Astrocyte (in vitro differentiated cells and primary cell): Measurements from ENCODE around the gene TEX53. TPM values are rescaled to one million over a fixed set of nuclear protein-coding genes. Genes with fewer than 3 reads are reported as not detected.
A peak's percentile ranks its signal among the peaks of the same experiment; 100 is the strongest.

Experiments used
- DNase-seq: peaks from one replicate; pipeline ENCODE4 v3.0.0-alpha.2; 2010; ENCODE audit warnings: low read depth
- FAIRE-seq: peaks from 2 replicates; lab custom pipeline; 2011; peaks lifted over from hg19 to GRCh38; lab: Jason Lieb, UNC
- H2AFZ ChIP-seq: 2 replicates; pipeline ENCODE4 v1.6.0; 2012; ENCODE audit warnings: low read depth, low read length, inconsistent platforms
- H3K27ac ChIP-seq: 2 replicates; pipeline ENCODE4 v1.5.1; 2011; ENCODE audit warnings: low read depth, low read length, inconsistent platforms
- H3K27me3 ChIP-seq: 2 replicates; pipeline ENCODE4 v1.6.0; 2011; ENCODE audit warnings: low read length, inconsistent platforms; ENCODE audit not compliant: insufficient read depth
- H3K36me3 ChIP-seq: 2 replicates; pipeline ENCODE4 v1.5.1; 2011; ENCODE audit warnings: low read length, inconsistent platforms; ENCODE audit not compliant: insufficient read depth
- H3K4me1 ChIP-seq: 2 replicates; pipeline ENCODE4 v1.5.1; 2011; ENCODE audit warnings: low read length, inconsistent platforms; ENCODE audit not compliant: insufficient read depth
- H3K4me2 ChIP-seq: 2 replicates; pipeline ENCODE4 v1.6.0; 2012; ENCODE audit warnings: low read length, inconsistent platforms
- H3K4me3 ChIP-seq: 2 replicates; pipeline ENCODE4 v1.5.1; 2011; ENCODE audit warnings: low read depth, mild to moderate bottlenecking, low read length, inconsistent platforms; ENCODE audit not compliant: insufficient read depth
- H3K79me2 ChIP-seq: 2 replicates; pipeline ENCODE4 v1.6.0; 2012; ENCODE audit warnings: mild to moderate bottlenecking, low read length, inconsistent platforms; ENCODE audit not compliant: insufficient read depth
- H3K9ac ChIP-seq: 2 replicates; pipeline ENCODE4 v1.6.0; 2012; ENCODE audit warnings: mild to moderate bottlenecking, low read length, inconsistent platforms
- H3K9me3 ChIP-seq: 2 replicates; pipeline ENCODE4 v1.5.1; 2012; ENCODE audit warnings: low read depth, mild to moderate bottlenecking, low read length, inconsistent platforms; ENCODE audit not compliant: insufficient read depth
- H4K20me1 ChIP-seq: 2 replicates; pipeline ENCODE4 v1.6.0; 2012; ENCODE audit warnings: low read length, inconsistent platforms; ENCODE audit not compliant: insufficient read depth
- H3K27ac Mint-ChIP-seq: one replicate; pipeline ENCODE4 v1.8.0; 2021; ENCODE audit warnings: mild to moderate bottlenecking, mixed read lengths; ENCODE audit not compliant: unreplicated experiment
- H3K27me3 Mint-ChIP-seq: one replicate; pipeline ENCODE4 v1.8.0; 2021; ENCODE audit warnings: low read depth, mixed read lengths; ENCODE audit not compliant: unreplicated experiment
- H3K36me3 Mint-ChIP-seq: one replicate; pipeline ENCODE4 v1.8.0; 2021; ENCODE audit warnings: low read depth, mixed read lengths; ENCODE audit not compliant: unreplicated experiment
- H3K4me1 Mint-ChIP-seq: one replicate; pipeline ENCODE4 v1.8.0; 2021; ENCODE audit warnings: low read depth, mixed read lengths; ENCODE audit not compliant: unreplicated experiment
- H3K4me3 Mint-ChIP-seq: one replicate; pipeline ENCODE4 v1.8.0; 2021; ENCODE audit warnings: mild to moderate bottlenecking, moderate library complexity, mixed read lengths; ENCODE audit not compliant: unreplicated experiment
- H3K9me3 Mint-ChIP-seq: one replicate; pipeline ENCODE4 v1.8.0; 2021; ENCODE audit warnings: mild to moderate bottlenecking, mixed read lengths; ENCODE audit not compliant: unreplicated experiment
- CTCF ChIP-seq: IDR thresholded peaks from 2 replicates; pipeline ENCODE4 v1.5.1; 2011; ENCODE audit warnings: low read depth, mild to moderate bottlenecking, inconsistent platforms, low read length, moderate library complexity; ENCODE audit not compliant: insufficient read depth
- EZH2 ChIP-seq: IDR thresholded peaks from 2 replicates; pipeline ENCODE4 v1.6.1; 2012; ENCODE audit warnings: mild to moderate bottlenecking, low read length, inconsistent platforms; ENCODE audit not compliant: insufficient read depth
- total RNA-seq: library from RNA; stranded (reverse); gene quantifications from 2 replicates; pipeline ENCODE4 v1.2.1, GENCODE V29; 2021

TEX53 gene
- total RNA-seq, 1 donor from 2014 or later = not detected

- no peaks in the 10 kb centered on the region for H4K20me1 ChIP-seq
- no peak overlapping the region for H3K4me3 Mint-ChIP-seq
- FAIRE-seq = no peak
- H3K27me3 Mint-ChIP-seq = peaks cover 6% of the 10 kb centered on the region
- no peaks in the 10 kb centered on the region for H3K4me1 ChIP-seq
- H3K27ac Mint-ChIP-seq = no peak overlapping the region
- H3K9ac ChIP-seq = no peak overlapping the region
- no peak for DNase-seq
- no peak overlapping the region for H3K4me2 ChIP-seq
- H3K79me2 ChIP-seq = no peaks in the 10 kb centered on the region
- H3K4me1 Mint-ChIP-seq = peaks cover 4% of the 10 kb centered on the region
- peaks cover 17% of the 10 kb centered on the region for H3K27me3 ChIP-seq
- no peak overlapping the region for H3K27ac ChIP-seq
- H3K36me3 ChIP-seq = no peaks in the 10 kb centered on the region
- H3K9me3 ChIP-seq = no peaks in the 10 kb centered on the region
- H3K36me3 Mint-ChIP-seq = no peaks in the 10 kb centered on the region
- H3K4me3 ChIP-seq = no peak overlapping the region
- no peak overlapping the region for H2AFZ ChIP-seq
- peaks cover 2% of the 10 kb centered on the region for H3K9me3 Mint-ChIP-seq
- no peak for TF ChIP-seq CTCF
- TF ChIP-seq EZH2 = no peak
Measured at GRCh38 chr9:114664181-114664580, 6.6 kb upstream of the TEX53 start.

- Histone ChIP-seq H3K4me3 (no peak overlapping the region), H2AFZ (no peak overlapping the region), H4K20me1 (no peaks in the 10 kb centered on the region), H3K36me3 (no peaks in the 10 kb centered on the region), H3K27me3 (peaks cover 17% of the 10 kb centered on the region), H3K79me2 (no peaks in the 10 kb centered on the region), H3K4me1 (no peaks in the 10 kb centered on the region), H3K4me2 (no peak overlapping the region), H3K27ac (no peak overlapping the region), H3K9me3 (no peaks in the 10 kb centered on the region), H3K9ac (no peak overlapping the region)
- no peak for FAIRE-seq
- Mint-ChIP-seq H3K27me3 (peaks cover 6% of the 10 kb centered on the region), H3K36me3 (no peaks in the 10 kb centered on the region), H3K27ac (peak overlapping the region; percentile 47), H3K9me3 (peaks cover 3% of the 10 kb centered on the region), H3K4me1 (peaks cover 4% of the 10 kb centered on the region), H3K4me3 (no peak overlapping the region)
- DNase-seq = no peak
- TF ChIP-seq CTCF (peak; percentile 84), EZH2 (no peak)
Measured at GRCh38 chr9:114662081-114662989, 4.7 kb upstream of the TEX53 start.

DNA sequence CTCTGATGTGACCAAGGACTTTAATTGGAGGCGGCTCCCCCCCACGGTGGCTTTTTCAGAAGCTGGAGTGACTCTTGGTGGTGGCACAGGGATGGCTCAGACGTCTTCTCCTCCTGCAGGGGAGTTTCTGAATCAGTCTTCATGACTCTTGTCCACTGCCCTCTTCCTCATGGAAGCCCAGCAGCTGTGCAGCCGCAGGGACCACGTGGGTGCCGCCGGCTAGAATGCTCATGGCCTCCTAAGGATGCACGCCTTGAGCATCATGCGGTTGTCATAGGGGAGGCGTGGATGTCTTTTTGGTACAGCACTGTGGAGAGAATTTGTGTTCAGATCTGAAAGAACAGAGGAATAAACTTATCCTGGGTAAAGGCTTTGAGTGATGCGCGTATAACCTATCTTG lies 1.3 kb downstream of the TEX53 start:
- H4K20me1 ChIP-seq = no peaks in the 10 kb centered on the region
- H3K9ac ChIP-seq = no peak overlapping the region
- H3K9me3 ChIP-seq = no peaks in the 10 kb centered on the region
- H3K27ac Mint-ChIP-seq = no peak overlapping the region
- H3K4me1 ChIP-seq = peaks cover 6% of the 10 kb centered on the region
- no peaks in the 10 kb centered on the region for H3K36me3 ChIP-seq
- no peaks in the 10 kb centered on the region for H3K79me2 ChIP-seq
- H3K9me3 Mint-ChIP-seq = peaks cover 3% of the 10 kb centered on the region
- H3K36me3 Mint-ChIP-seq = peaks cover 2% of the 10 kb centered on the region
- H2AFZ ChIP-seq = no peak overlapping the region
- peaks cover 9% of the 10 kb centered on the region for H3K27me3 ChIP-seq
- no peak overlapping the region for H3K4me3 Mint-ChIP-seq
- no peak overlapping the region for H3K27ac ChIP-seq
- TF ChIP-seq CTCF = no peak
- TF ChIP-seq EZH2 = no peak
- no peak overlapping the region for H3K4me2 ChIP-seq
- peaks cover 4% of the 10 kb centered on the region for H3K4me1 Mint-ChIP-seq
- DNase-seq (no peak), FAIRE-seq (no peak)
- no peak overlapping the region for H3K4me3 ChIP-seq
- H3K27me3 Mint-ChIP-seq = peaks cover 8% of the 10 kb centered on the region
